MM.1S (cell line): ENCODE results near the gene CYP27C1.

ENCODE experiments used
- CTCF ChIP-seq: fragments of 300-600 bp; sonication (generic); IDR thresholded peaks from 2 replicates; pipeline ENCODE4 v1.5.1; 2016; ENCODE audit warnings: antibody characterized with exemption, low read length, mixed read lengths
- EZH2phosphoT487 ChIP-seq: fragments of 300-600 bp; sonication (generic); IDR thresholded peaks from 2 replicates; pipeline ENCODE4 v1.6.1; 2018; ENCODE audit warnings: antibody characterized with exemption, low read length

GRCh38 chr2:127256381-127256780 lies 36.3 kb upstream of the CYP27C1 start:
- no peak for TF ChIP-seq CTCF
- no peak for TF ChIP-seq EZH2phosphoT487
